GM21528 (cell line): ENCODE data around the gene CCL27.
A peak's percentile ranks its signal among the peaks of the same experiment; 100 is the strongest.
"Not testable (repeated sequence)": the region's sequence is repeated elsewhere in the genome, so short reads cannot be mapped to it uniquely, and the experiment has no call there.

Source experiments
- ATAC-seq: cut with Tn5 transposase; IDR thresholded peaks from one replicate; pipeline ENCODE4 v1.9.1; 2021; ENCODE audit warnings: mild to moderate bottlenecking, moderate library complexity; ENCODE audit not compliant: unreplicated experiment, low FRiP score

CCL27 gene

DNA sequence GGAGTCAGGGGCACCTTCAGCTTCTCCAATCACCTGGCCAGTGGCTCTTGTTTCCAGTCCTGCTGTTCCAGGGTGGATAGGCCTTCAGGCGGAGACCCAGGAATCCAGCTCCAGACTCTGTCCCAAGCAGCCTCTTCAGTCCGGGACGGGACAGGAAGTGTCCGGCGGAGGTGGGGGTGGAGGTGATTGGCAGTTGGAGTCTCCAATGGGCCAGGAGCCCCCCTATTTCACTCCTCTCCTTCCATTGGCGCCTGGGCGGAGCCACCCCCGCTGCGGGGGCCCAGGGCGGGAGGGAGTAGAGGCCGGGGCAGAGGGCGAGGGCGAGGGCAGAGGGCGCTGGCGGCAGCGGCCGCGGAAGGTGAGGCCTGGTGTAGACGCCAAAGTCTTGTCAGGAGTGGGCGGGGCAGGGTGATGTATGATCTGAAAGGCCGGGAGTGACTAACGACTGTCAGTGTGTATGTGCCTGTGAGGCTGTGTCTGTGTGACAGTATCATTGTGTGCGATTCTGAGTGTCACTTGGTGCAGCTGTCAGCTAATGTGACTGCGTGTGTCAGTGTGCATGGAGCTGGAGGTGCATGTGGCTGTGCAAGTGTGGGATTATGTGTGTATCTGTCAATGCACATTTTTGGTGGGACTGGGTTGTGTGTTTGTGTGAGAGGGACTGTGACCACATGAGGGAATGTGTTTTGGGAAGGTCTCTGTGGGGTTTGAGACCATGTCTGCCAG is 10.4 kb downstream of the CCL27 start, which contains the start of gene IL11RA:
IL11RA (plus strand) TSS at position 310 of the 726 bp plus-strand sequence. CDS start 3,033 bp downstream, outside the sequence.
- no peak for ATAC-seq

DNA sequence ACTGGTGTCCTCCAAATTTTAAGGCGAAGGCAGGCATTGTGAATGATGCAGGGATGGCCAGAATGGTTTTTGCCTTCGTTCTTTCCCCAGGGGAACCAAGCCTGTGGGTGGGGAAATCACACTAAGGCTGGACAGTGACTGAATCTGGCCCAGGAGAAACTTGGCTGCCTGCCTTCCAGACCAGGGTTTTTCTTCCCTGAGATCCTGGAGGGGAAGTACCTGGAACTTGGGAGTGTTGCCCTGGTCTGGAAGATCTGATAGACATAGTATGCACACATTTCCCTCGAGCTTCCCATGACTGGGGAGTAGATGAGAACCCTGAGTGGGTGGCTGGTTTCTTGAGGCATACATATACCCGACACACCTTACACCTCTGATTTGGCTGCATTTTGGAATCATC is 11.1 kb downstream of the CCL27 start:
- ATAC-seq = no peak

DNA sequence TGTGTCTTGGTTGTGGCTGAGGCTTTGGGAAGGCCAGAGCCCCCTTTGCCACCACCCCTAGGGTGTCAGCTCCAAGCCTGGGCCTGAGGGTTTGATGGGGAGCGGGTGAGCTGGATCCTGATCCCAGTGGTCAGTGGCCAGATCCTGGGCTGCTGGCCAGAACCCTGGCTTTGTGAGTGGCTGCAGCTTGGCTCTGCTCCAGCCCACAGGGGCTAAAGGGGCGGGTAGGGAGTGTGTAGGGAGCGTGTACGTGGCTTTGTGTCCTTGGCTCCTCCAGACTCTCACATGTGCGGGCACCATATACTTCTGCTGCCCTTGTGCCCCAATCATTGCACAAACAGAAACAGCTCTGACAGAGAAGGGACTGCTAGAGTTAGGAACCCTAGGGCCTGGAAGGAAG is 11.6 kb downstream of the CCL27 start:
- no peak for ATAC-seq

DNA sequence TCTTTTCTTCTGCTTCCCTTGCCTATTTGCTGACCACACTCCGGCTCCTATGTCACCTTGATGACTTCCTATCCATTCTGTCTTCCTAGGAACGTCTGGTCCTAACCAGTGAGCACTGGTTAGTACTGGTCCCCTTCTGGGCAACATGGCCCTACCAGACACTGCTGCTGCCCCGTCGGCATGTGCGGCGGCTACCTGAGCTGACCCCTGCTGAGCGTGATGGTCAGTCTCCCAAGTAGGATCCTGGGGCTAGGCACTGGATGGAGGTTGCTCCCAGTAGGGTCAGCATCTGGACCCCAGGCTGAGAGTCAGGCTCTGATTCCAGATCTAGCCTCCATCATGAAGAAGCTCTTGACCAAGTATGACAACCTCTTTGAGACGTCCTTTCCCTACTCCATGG is 13.8 kb downstream of the CCL27 start:
- no peak for ATAC-seq

DNA sequence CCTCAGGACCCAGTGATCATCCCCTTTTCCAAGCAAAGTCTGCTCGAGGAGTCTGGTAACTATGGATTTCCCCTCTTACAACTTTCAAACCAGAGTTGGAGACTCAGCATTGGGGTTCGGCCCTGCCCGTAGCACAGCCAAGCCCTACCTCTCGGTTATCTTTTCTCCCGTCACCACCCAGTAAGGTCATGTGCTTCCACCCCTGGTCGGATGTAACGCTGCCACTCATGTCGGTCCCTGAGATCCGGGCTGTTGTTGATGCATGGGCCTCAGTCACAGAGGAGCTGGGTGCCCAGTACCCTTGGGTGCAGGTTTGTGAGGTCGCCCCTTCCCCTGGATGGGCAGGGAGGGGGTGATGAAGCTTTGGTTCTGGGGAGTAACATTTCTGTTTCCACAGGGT is 14.8 kb downstream of the CCL27 start:
- ATAC-seq = no peak

DNA sequence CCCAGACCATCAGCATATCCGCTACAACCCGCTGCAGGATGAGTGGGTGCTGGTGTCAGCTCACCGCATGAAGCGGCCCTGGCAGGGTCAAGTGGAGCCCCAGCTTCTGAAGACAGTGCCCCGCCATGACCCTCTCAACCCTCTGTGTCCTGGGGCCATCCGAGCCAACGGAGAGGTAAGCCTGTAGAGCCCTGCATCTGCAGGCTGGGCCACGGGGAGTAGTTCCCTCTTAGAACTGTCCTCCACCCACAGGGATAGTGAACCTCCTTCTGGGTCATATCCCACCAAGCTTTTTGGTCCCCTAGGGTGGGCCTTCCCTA is 15.4 kb downstream of the CCL27 start:
- ATAC-seq = no peak

DNA sequence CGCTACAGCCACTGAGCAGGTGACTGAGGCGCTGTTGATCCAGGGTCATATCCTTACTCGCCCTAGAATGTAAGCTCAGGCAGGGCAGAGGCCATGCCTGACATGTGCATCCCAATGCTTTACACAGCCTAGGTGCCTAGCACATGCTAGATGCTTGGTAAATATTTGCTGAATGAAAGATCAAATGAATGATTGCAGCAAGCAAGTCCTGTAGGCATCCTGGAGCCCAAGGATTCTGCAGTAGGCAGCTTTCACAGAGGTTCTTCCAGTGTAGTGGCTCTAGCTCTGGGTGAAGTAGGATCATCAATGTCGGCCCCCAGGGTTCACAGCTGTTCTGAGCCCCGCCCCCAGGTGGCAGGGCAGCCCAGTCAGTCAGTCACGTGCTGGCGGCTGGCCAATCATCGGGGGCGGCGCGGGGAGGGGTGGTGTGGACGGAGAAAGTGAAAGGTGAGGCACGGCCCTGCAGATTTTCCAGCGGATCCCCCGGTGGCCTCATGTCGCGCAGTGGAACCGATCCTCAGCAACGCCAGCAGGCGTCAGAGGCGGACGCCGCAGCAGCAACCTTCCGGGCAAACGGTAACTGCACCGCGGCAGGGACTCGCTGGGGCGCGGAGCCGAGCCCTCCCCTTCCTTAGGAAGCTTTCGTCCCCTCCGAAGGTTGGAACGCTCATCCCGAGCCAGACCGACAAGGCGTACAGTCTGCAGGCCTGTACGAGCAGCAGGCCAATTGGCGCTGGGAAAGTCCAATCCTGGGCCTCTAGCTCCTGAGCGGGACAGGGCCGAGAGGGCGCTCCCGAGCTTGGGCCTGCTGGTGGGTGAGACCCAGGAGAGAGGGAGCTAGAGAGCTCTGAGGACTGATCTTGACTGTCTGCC is 16.0 kb downstream of the CCL27 start, which contains the start of gene GALT:
GALT (plus strand) TSS at position 465 of the 873 bp plus-strand sequence; CDS start at position 495, 30 bp downstream.
- ATAC-seq = peak; percentile 89

DNA sequence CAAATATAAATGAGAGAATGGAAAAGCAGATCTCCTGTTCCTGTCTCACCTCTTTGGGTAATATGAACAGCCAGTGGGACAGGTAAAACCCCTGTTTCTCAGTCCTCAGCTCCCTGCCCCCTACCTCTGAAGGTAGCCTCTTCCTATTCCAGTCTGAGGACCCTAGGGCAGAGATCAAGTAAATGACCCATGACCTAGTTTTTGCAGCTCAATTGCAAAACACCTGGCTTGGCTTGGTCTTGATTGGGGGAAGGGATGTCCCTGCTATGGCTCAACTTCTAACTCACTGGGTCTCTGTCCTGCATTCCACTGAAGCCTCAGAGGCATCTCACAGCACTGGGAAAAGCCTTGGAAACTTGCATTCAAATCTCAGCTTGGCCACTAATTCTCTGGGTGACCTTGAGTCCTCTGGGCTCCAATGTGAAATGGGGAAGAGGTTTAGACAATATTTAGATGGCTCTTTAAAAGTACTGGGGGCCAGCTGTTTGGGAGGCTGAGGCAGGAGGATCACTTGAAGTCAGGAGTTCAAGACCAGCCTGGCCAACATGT is 17.6 kb downstream of the CCL27 start:
- ATAC-seq = no peak

DNA sequence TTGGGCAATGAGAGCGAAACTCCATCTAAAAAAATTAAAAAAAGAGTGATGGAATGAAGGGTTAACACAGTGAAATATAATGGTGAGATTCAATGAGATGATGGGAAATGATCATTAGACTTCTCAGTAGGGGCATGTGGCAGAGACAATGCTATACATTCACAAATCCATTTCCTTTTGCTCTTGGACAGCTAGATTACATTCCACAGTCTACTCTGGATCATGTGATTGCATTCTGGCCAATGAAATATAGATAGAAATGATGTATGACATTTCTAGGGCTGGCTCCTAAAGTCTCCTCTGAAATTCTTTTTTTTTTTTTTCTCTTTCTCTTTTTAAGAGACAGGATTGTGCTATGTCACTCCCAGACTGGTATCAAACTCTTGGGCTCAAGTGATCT is 19.8 kb downstream of the CCL27 start:
- ATAC-seq = no peak

DNA sequence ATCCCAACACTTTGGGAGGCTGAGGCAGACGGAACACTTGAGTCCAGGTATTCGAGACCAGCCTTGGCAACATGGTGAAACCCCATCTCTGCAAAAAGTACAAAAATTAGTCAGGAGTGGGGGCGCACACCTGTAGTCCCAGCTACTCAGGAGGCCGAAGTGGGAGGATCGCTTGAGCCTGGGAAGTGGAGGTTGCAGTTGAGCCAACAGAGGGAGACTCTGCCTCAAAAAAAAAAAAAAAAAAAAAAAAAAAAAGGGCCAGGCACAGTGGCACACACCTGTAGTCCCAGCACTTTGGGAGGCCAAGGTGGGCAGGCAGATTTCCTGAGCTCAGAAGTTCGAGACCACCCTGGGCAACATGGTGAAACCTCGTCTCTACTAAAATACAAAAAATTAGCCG is 23.1 kb downstream of the CCL27 start:
- not testable (repeated sequence) for ATAC-seq

DNA sequence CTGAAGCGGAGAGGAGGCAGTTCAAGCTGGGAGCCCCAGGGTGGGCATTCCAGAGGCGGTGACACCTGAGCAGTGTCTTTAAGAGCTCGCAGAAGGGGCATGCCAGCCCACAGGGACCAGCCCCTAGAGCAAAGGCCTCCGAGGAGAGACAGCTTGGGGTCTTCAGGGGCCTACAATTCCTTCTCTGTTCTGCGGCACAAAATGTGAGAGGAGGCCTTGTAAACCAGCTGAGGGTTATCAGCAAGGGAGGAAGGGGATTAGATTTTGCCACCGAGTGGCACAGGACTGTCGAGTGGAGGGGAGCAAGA is 24.4 kb downstream of the CCL27 start:
- no peak for ATAC-seq

DNA sequence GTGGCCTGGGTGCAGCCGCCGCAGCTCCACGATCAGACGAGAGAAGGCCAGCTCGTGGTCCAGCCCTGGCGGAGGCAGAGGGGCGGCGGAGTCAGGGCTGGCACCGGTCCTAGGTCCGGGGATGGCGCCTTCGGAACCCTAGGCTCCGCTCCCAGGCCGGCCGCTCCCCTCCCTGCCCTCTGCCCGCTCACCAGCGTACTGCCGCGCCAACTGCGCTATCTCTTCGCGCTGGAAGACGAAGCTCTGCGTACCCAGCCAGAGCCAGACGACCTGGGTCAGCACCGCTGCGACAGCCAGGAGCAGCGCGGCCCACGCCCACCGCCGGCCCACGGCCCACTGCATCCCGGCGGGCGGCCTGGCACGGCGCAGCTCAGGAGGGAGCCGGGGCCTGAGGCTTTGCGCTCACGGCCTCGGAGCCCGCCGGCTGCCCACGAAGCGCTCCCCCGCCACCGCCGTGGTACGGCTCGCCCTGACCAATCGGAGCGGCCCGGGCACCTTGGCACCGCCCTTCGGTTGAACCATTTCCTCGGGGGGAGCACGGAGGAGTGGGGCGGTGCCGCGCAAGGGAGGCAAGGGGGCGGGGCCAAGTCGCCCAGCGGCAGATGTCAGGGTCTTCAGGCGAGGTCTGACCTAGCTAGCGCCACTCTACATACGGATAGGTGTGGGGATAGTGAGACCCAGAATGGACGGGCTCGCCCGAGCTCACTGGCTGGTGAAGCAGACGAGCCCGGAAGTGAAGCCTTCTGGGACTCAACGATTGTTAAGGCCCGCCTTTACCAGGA is 24.9 kb downstream of the CCL27 start, which contains the start of gene SIGMAR1:
SIGMAR1 (minus strand) TSS at position 432 of the 782 bp plus-strand sequence; CDS start at position 342, 90 bp downstream.
- ATAC-seq = peak; percentile 83

DNA sequence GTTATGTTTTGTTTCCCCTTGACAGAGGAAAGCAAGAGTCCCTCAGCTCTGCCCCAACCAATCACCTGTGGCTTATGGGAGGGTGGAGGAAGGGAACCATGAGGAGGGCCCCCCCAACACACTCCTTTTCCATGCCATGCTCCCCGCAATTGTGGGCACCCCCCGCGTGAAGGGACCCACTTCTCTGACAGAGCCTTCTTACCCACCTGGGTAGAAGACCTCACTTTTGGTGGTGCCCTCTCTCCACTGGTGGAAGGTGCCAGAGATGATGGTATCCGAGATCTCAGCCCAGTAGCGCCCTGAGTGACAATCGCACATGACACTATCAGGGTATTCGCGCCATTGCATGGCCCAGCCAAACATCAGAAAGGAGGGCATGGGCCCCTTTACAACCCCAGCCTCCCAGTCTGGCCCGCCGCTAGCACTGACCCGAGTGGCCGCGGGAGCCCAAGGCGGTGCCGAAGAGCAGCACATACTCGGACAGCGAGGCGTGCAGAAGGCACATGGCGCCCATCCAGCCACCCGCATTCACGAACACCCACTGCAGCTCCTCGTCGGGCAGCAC is 25.6 kb downstream of the CCL27 start:
- peak; percentile 3 for ATAC-seq

DNA sequence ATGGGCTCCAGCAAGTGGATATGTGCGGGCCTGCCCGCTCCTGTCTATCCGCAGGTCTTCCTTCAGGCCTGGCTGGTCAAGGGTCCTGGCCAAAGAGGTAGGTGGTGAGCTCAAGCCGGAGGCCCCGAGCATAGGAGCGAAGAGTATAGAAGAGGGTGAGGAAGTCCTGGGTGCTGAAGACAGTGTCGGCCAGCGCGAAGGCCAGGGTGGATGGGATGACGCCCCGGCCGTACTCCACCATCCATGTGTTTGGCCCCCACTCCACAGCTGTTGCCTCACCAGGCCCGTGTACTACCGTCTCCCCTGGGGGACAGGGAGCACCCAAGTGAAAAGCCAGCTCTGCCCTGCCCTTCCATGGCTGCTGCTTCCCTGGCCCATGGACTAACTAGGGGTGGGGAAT is 26.9 kb downstream of the CCL27 start:
- no peak for ATAC-seq

DNA sequence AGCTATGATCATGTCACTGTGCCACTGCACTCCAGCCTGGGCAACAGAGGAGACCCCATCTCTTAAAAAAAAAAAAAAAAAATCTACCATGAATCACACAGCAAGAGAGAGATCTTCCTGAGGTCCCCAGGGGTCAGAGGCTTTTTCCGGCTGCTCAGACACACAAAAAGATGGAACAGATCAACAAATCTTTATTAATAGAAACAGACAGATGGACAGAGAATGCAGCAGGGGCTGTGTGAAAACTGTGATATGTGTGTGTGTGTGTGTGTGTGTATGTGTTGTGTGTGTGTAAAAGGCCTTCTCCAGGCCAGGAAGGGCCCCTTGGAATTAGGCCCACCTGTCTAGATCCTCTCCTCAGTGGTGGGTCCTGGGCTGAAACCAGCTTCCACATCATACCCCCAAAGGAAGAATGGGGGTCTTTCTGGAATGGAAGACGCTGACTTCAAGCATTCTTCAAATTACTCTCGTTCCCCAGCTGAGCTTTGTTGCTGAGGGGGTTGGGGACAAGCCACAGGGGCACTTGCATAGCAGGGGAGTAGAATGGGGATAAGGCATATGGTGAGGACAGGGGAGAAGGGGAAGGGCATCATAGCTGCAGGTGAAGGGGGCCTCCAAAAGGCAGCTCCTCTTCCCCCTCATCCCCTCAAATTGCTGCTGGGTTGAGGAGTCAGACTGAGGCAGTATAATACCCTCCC is 27.8 kb downstream of the CCL27 start:
- no peak for ATAC-seq

DNA sequence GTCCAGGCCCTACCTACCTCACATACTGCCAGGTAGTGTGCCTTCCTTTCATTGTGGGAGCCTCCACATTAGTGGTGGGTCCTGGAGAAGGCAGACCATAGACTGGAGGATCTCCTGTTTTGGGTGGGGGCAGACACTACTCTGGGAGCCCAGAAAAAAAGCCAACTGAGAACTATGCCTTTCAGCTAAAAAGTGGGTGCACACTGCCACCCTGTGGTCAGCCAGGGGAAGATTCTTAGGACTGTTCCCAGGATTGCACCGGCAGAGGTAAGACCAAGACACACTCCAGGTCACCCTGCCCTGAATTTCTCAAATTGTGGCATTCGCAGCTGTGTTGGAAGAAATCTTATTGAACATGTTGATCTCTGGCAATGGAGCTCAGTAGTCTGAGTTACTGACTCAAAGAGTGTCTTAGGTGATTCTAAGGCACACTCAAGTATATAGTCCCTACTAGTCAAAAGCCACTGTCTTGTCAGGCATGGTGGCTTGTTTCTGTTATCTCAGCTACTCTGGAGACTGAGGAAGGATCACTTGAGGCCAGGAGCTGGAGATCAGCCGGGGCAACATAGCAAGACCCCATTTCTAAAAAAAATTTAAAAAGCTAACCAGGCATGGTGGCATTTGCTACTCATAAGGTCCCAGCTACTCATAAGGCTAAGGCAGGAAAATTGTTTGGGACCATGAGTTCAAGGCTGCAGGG is 28.5 kb downstream of the CCL27 start:
- no peak for ATAC-seq

DNA sequence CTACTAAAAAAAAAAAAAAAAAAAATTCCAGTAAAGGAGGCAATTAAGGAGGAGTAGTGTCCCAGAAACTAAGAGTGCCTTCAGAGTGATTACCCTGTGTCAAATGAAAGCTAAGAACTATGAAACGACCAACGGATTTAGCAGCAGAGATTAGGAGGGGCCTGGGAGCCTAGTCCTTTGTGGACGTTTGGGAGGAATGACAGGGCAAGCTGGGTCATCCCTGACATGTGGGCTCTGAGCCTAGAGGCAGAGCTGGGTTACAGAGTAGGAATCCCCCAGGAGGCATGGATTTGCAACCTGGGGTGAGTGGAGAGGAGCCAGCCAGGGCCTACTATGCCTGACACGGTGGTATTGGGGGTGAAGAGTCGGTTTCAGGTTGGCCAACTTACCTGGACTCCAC is 29.3 kb downstream of the CCL27 start:
- ATAC-seq = no peak

DNA sequence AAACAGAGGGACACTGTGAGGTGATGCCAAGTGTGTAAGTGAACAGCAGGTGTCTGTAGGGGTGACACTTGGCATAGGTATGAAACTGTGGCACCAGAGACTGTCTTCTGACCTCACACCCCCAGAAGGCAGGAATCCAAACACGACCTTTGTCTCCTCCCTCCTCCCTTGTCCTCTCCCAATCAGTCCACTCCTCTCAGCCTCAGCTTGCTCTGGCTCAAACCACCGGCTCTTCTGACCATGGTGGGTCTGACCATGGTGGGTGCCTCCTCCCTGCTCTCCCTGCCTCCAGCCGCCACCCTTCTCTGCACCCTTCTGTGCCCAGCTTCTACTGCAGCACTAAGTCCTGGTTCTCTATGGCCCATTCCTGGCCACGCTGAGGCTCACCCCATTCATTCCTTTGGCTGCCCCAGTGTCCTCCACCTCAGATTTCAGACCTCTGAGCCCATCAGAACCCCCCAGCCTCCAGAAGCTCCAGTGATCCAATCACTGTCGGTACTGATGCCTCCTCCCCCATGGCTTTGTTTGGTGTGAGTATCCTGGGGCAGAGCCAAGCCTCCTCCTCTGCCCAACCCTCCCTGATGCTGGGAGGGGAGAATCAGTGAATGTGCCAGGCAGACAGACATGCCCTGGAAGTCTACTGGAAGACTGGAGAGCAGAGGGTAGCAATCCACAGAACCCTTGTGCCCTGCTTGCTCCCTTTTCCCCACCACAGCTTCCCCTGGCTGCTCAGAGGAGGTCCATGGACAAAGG is 31.9 kb downstream of the CCL27 start:
- ATAC-seq = no peak

DNA sequence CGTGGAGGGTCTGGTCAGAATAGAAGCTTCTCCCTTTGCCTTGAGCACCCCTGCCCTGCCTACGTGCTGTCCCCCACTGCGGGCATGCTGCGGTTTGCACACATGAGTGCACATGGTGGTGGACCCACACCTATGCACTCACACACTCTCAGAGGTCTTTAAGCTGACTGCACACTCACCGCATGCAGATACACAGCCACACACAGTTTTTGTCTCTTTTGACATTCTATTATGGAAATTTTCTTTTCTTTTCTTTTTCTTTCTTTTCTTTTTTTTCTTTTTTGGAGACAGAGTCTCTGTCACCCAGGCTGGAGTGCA is 33.0 kb downstream of the CCL27 start:
- no peak for ATAC-seq
